Measurements from ENCODE around the gene NTMT1. TPM values are rescaled to one million over a fixed set of nuclear protein-coding genes. Genes with fewer than 3 reads are reported as not detected.

NTMT1 gene
- total and polyA plus RNA-seq, 10 of the 15 experiments (the other 5 are each of a cell fraction or from before 2014, with no cell fraction given), result 12.8 to 85.4 (median 39.3) TPM

- H3K36me3 ChIP-seq (ENCODE audit: control insufficient read depth in 2 of 2, insufficient read depth in 2 of 2, low read length in 1 of 2), result no peaks in the 10 kb centered on the region
- no peaks in the 10 kb centered on the region for H3K79me2 ChIP-seq (ENCODE audit: control insufficient read depth, insufficient read depth, low read length)
- ATAC-seq, result no peak
- no peak overlapping the region for H3K27ac ChIP-seq (ENCODE audit: control insufficient read depth, insufficient read depth)
- no peak overlapping the region for H3K4me3 ChIP-seq
- RAD21 ChIA-PET (ENCODE audit: unreplicated experiment), result no interaction called here
- no TSS peak for BruUV-seq (replicated peaks)
- SMC1A ChIA-PET (ENCODE audit: uncharacterized antibody, unreplicated experiment), result no interaction called here
- CTCF ChIA-PET, result no interaction called here
- H3K4me1 ChIP-seq (ENCODE audit: control insufficient read depth, insufficient read depth, low read length), result no peaks in the 10 kb centered on the region
- FAIRE-seq, result no peak
- POLR2A ChIA-PET, result no interaction called here
- H4K20me1 ChIP-seq (ENCODE audit: control insufficient read depth, insufficient read depth), result no peaks in the 10 kb centered on the region
- DNase-seq (ENCODE audit: low read depth, low spot score), result no peak
- intact Hi-C loops (cut with micrococcal nuclease; ENCODE audit: unreplicated experiment) (no loop called here), in situ Hi-C loops (cut with MboI) (no loop called here)
- H3K4me2 ChIP-seq (ENCODE audit: control insufficient read depth, insufficient read depth), result no peak overlapping the region
- peaks cover 0 to 2% of the 10 kb centered on the region in 2 experiments; a peak in 2 of 4 replicates for H3K27me3 ChIP-seq (replicated peaks in 1 of 2; ENCODE audit: control insufficient read depth in 2 of 2, insufficient read depth in 2 of 2, low read length in 1 of 2)
- TF ChIP-seq RB1 (IDR thresholded peaks at IDR 0.05; ENCODE audit: borderline replicate concordance) (no peak), CBX5 (IDR thresholded peaks at IDR 0.05; ENCODE audit: low read depth) (no peak), HDGF (IDR thresholded peaks at IDR 0.05) (no peak), RUNX3 (IDR thresholded peaks at IDR 0.05; ENCODE audit: low read length) (no peak), MEF2B (IDR thresholded peaks at IDR 0.05; ENCODE audit: partially characterized antibody, poor library complexity, severe bottlenecking) (no peak), CTCF (IDR thresholded peaks at IDR 0.05 in 2 of 3, conservative IDR thresholded peaks at IDR 0.05 in 1 of 3; ENCODE audit: control insufficient read depth in 2 of 3, extremely low read depth in 1 of 3, insufficient read depth in 1 of 3, low read depth in 3 of 3, low read length in 3 of 3) (no peak), ETV6 (conservative IDR thresholded peaks at IDR 0.05 in 1 of 2, IDR thresholded peaks at IDR 0.05 in 1 of 2; ENCODE audit: borderline replicate concordance in 1 of 2, low read depth in 1 of 2) (no peak), BCLAF1 (IDR thresholded peaks at IDR 0.05) (no peak), RELA (IDR thresholded peaks at IDR 0.05; ENCODE audit: borderline replicate concordance, partially characterized antibody) (no peak), TCF3 (IDR thresholded peaks at IDR 0.05; ENCODE audit: borderline replicate concordance, insufficient read depth, low read depth, low read length) (no peak), PRDM15 (CRISPR knock-in tag; IDR thresholded peaks at IDR 0.05) (no peak), HSF1 (IDR thresholded peaks at IDR 0.05; ENCODE audit: low read depth, low read length) (no peak), IKZF1 (conservative IDR thresholded peaks at IDR 0.05) (no peak), ESRRA (IDR thresholded peaks at IDR 0.05; ENCODE audit: low read length) (no peak)
- H3K9ac ChIP-seq (ENCODE audit: control insufficient read depth, insufficient read depth, low read length), result no peak overlapping the region
- WGBS (ENCODE audit: insufficient coverage, insufficient replicate concordance, low lambda C conversion rate, missing lambda C conversion rate), result 74% methylated on average over 25 of the region's 27 CpGs
- H2AFZ ChIP-seq (ENCODE audit: control insufficient read depth, low read depth, low read length), result no peak overlapping the region
- H3K9me3 ChIP-seq (replicated peaks; ENCODE audit: control insufficient read depth, insufficient read depth, low read length), result no peaks in the 10 kb centered on the region
Observed at GRCh38 chr9:129675620-129676019, 49.7 kb downstream of the NTMT1 start.

Measured in GM12878 (cell line).